ENCODE data around the gene A2M. TPM values are rescaled to one million over a fixed set of nuclear protein-coding genes. Genes with fewer than 3 reads are reported as not detected.

The A2M gene
- total and polyA plus RNA-seq, 2 of the 8 experiments (the other 6 are each of a cell fraction or from before 2014, with no cell fraction given), result 0.15 TPM; not detected in 1

- no peak for TF ChIP-seq CTCF (IDR thresholded peaks at IDR 0.05; ENCODE audit: control extremely low read depth in 1 of 3, insufficient read depth in 1 of 3, low read depth in 1 of 3, low read length in 3 of 3)
- no peak for TF ChIP-seq TAF7 (optimal IDR thresholded peaks at IDR 0.05; ENCODE audit: borderline replicate concordance, low read depth, low read length)
Measured at GRCh38 chr12:9024512-9024911, 91.2 kb downstream of the A2M start (continued).

Data from H1 (cell line).